ENCODE results near the gene UBE2F.

DNA sequence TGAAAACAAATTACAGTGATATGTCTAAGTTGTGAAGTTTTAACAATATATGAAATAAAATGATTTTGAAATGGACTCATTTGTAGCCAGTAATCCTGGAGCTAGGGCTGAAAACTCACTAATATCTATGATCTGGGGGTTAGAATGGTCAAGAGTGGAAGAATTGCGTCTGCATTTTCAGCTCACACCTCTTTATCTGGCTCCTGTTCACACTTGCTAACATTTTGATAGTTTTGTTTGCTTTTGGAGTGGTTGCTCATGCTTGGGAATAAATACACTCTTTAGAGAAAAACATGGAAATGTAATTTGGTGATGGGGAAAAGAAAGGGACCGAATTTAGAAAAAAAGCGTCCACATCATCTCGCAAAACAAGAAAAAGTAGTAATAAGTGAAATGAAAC lies 30.7 kb downstream of the UBE2F start:
- TF ChIP-seq, protein P1, sequence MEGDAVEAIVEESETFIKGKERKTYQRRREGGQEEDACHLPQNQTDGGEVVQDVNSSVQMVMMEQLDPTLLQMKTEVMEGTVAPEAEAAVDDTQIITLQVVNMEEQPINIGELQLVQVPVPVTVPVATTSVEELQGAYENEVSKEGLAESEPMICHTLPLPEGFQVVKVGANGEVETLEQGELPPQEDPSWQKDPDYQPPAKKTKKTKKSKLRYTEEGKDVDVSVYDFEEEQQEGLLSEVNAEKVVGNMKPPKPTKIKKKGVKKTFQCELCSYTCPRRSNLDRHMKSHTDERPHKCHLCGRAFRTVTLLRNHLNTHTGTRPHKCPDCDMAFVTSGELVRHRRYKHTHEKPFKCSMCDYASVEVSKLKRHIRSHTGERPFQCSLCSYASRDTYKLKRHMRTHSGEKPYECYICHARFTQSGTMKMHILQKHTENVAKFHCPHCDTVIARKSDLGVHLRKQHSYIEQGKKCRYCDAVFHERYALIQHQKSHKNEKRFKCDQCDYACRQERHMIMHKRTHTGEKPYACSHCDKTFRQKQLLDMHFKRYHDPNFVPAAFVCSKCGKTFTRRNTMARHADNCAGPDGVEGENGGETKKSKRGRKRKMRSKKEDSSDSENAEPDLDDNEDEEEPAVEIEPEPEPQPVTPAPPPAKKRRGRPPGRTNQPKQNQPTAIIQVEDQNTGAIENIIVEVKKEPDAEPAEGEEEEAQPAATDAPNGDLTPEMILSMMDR (conservative IDR thresholded peaks at IDR 0.05; ENCODE audit: low read length) = no peak
- TF ChIP-seq EZH2phosphoT487 (IDR thresholded peaks at IDR 0.05; ENCODE audit: borderline replicate concordance, low read depth, low read length) = no peak
